Transverse colon (tissue), 4 donors: ENCODE results near the gene FCRL5. TPM values are rescaled to one million over a fixed set of nuclear protein-coding genes. Genes with fewer than 3 reads are reported as not detected.
"Not testable (repeated sequence)": the region's sequence is repeated elsewhere in the genome, so short reads cannot be mapped to it uniquely, and the experiment has no call there.

Source experiments
- DNase-seq: peaks from one replicate; pipeline ENCODE4 v3.0.0-alpha.2; 2019
- H3K27ac ChIP-seq, 4 donors: fragments of 200-600 bp; sonication (generic); 2 replicates each; pipeline ENCODE4 v1.5.1; 2016 to 2018; ENCODE audit warnings: inconsistent platforms in 4 of 4
- H3K27me3 ChIP-seq: fragments of 200-600 bp; sonication (generic); 2 replicates; pipeline ENCODE4 v1.5.1; 2017; ENCODE audit warnings: inconsistent platforms
- H3K36me3 ChIP-seq, 4 donors: fragments of 200-600 bp; sonication (generic); 2 replicates each; pipeline ENCODE4 v1.5.1; 2017 to 2019; ENCODE audit warnings: inconsistent platforms in 4 of 4
- H3K4me1 ChIP-seq, 4 donors: fragments of 200-600 bp; sonication (generic); 2 replicates each; pipeline ENCODE4 v1.5.1; 2017 to 2020; ENCODE audit warnings: inconsistent platforms in 4 of 4
- H3K4me3 ChIP-seq, 4 donors: fragments of 200-600 bp; sonication (generic); 1 replicate in 1 of 4; 2 replicates in 3 of 4; pipeline versions ENCODE4 v1.5.1 to v1.6.1; 2017 to 2019; ENCODE audit warnings: inconsistent platforms in 4 of 4
- H3K9me3 ChIP-seq, 2 donors: fragments of 200-600 bp; sonication (generic); 2 replicates each; pipeline ENCODE4 v1.5.1; 2017 to 2019; ENCODE audit warnings: inconsistent platforms in 2 of 2
- EP300 ChIP-seq: sonication (generic); formaldehyde crosslinking; IDR thresholded peaks from one replicate; pipeline ENCODE4 v1.6.1; 2017; ENCODE audit warnings: antibody characterized with exemption, low read depth
- POLR2A ChIP-seq: fragments of 450-650 bp; IDR thresholded peaks from one replicate; pipeline ENCODE4 v1.6.1; 2016; ENCODE audit warnings: antibody characterized with exemption, mild to moderate bottlenecking, moderate library complexity
- POLR2AphosphoS5 ChIP-seq, 3 donors: sonication (generic); formaldehyde crosslinking; IDR thresholded peaks; one replicate each; pipeline ENCODE4 v1.6.1; 2016; ENCODE audit warnings: antibody characterized with exemption in 3 of 3
- WGBS, 2 donors: methylation state at CpG; one replicate each; pipeline ENCODE4 v1.1.5; 2018; ENCODE audit warnings: low coverage in 1 of 2; 5-methylcytosine and 5-hydroxymethylcytosine counted together
- in situ Hi-C, 4 donors: fragments of 200-750 bp; cut with MboI; loops; one replicate each; pipeline versions ENCODE4 v1.15.0 to v1.15.1; 2017; ENCODE audit warnings: low sequenced_read_pairs in 3 of 4, low pct_ligation_motif_present in 1 of 4, low pct_unique_long_range_greater_than_20kb in 1 of 4
- intact Hi-C: fragments of 100-400 bp; cut with DNase I; formaldehyde crosslinking; loops from one replicate; pipeline ENCODE4 v1.15.1; 2023; ENCODE audit warnings: low total_unique reads
- total RNA-seq, 4 donors: library from RNA; depleted of rRNA; stranded (reverse); fragments of >200 nt; gene quantifications; one replicate each; pipeline ENCODE4 v1.1.0, GENCODE V29; 2016
- TF ChIP-seq, protein P1 (sequence below), 5 experiments: fragments of 200-600 bp in 3 of 5; fragments of 450-650 bp in 2 of 5; sonication (generic) in 3 of 5; IDR thresholded peaks; 1 replicate in 2 of 5; 2 replicates in 3 of 5; pipeline ENCODE4 v1.5.1; 2016 to 2017; ENCODE audit warnings: antibody characterized with exemption in 5 of 5, inconsistent platforms in 3 of 5, mild to moderate bottlenecking in 2 of 5, moderate library complexity in 1 of 5

FCRL5 gene
- total RNA-seq, 4 donors from 2014 or later: 0.20 to 28.7 (median 1.2) TPM

DNA sequence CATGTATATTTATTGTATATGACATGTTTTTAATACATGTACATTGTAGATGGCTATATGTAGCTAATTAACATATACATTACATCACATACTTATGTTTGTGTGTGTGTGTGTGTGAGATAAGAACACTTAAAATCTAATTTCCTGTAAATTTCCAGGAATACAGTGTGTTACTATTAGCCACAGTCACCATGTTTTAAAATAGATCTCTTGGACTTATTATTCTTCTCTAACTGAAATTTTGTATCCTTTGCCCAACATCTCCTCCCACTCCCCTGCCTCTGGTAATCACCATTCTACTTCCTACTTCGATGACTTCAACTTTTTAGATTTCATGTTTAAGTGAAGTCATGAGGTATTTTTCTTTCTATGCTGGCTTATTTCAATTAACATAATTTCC is 64.8 kb downstream of the FCRL5 start:
- intact Hi-C loops: no loop called here
- in situ Hi-C loops: loop anchor here in 3 of 4 donors (5.0 to 25.0 kb wide), 4 partner anchors 110 to 400 kb away; partner anchors contain the start of gene ETV3L (in 1 of the 3)
- no peaks in the 10 kb centered on the region for H3K27me3 ChIP-seq
- H3K9me3 ChIP-seq: no peaks in the 10 kb centered on the region
- no peaks in the 10 kb centered on the region for H3K36me3 ChIP-seq
- H3K4me3 ChIP-seq: no peak overlapping the region
- DNase-seq: no peak
- TF ChIP-seq, protein P1, sequence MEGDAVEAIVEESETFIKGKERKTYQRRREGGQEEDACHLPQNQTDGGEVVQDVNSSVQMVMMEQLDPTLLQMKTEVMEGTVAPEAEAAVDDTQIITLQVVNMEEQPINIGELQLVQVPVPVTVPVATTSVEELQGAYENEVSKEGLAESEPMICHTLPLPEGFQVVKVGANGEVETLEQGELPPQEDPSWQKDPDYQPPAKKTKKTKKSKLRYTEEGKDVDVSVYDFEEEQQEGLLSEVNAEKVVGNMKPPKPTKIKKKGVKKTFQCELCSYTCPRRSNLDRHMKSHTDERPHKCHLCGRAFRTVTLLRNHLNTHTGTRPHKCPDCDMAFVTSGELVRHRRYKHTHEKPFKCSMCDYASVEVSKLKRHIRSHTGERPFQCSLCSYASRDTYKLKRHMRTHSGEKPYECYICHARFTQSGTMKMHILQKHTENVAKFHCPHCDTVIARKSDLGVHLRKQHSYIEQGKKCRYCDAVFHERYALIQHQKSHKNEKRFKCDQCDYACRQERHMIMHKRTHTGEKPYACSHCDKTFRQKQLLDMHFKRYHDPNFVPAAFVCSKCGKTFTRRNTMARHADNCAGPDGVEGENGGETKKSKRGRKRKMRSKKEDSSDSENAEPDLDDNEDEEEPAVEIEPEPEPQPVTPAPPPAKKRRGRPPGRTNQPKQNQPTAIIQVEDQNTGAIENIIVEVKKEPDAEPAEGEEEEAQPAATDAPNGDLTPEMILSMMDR (IDR thresholded peaks at IDR 0.05): no peak
- TF ChIP-seq EP300 (no peak), POLR2AphosphoS5 (IDR thresholded peaks at IDR 0.05) (no peak), POLR2A (no peak)
- H3K27ac ChIP-seq: no peak overlapping the region
- peaks cover 0 to 4% (median 0%) of the 10 kb centered on the region in 4 donors for H3K4me1 ChIP-seq
- 60 to 77% methylated on average over 1 of the region's 1 CpG for WGBS, 2 donors

DNA sequence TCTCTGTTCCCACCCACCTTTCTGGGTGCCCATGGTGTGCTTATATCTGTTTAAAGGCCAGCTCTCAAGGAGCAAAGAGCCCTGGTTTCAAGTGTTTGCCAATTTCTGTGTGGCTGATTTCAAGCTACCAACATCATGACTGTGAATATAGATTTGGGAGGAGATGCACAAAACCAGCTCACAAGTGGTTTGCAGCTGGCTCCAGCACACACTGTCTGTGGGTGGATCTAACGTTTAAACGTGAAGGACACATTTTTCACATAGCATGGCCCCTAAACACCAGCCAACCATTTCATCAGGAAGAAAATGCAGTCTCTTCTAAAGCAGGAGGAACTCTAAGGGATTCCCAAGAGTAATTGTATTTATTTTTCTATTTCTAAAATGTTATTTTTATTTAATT is 65.2 kb downstream of the FCRL5 start:
- intact Hi-C loops: no loop called here
- in situ Hi-C loops: loop anchor here in 3 of 4 donors (5.0 to 25.0 kb wide), 4 partner anchors 110 to 400 kb away; partner anchors contain the start of gene ETV3L (in 1 of the 3)
- no peak for DNase-seq
- Histone ChIP-seq H3K27ac (no peak overlapping the region), H3K27me3 (no peaks in the 10 kb centered on the region), H3K9me3 (no peaks in the 10 kb centered on the region), H3K4me1 (peaks cover 0 to 4% (median 0%) of the 10 kb centered on the region in 4 donors), H3K4me3 (no peak overlapping the region), H3K36me3 (no peaks in the 10 kb centered on the region)
- WGBS, 2 donors: 36% methylated on average over 2 of the region's 2 CpGs; no CpG with 5 or more reads in 1 of the 2 donors
- TF ChIP-seq, protein P1 (IDR thresholded peaks at IDR 0.05): no peak
- TF ChIP-seq POLR2AphosphoS5 (IDR thresholded peaks at IDR 0.05) (no peak), POLR2A (no peak)

DNA sequence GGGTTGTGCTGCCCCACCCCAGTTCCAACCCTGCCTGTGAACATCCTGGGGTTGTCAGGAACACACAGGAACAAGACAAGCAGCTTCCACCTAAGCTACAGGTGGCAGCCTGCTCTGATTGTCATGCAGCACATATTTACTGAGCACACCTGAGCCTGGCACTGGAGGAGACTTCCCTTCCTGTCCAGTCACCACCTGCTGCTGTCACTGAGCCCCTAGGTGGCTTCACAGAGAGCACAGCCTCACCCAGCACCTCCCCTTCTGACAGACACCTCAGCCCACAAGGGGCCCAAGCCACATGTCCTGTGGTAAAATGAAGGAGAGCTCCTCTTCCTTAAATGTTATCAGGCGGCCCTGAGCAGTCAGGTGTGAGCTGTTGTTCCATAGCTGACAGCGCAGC is 65.9 kb downstream of the FCRL5 start:
- H3K27me3 ChIP-seq, H3K27ac ChIP-seq, H3K4me3 ChIP-seq, H3K4me1 ChIP-seq, intact Hi-C loops, H3K9me3 ChIP-seq, DNase-seq, H3K36me3 ChIP-seq: not testable (repeated sequence)
- in situ Hi-C loops: loop anchor here in 3 of 4 donors (5.0 to 25.0 kb wide), 4 partner anchors 109 to 399 kb away; partner anchors contain the start of gene ETV3L (in 1 of the 3)
- WGBS, 2 donors: 84% methylated on average over 2 of the region's 2 CpGs; no CpG with 5 or more reads in 1 of the 2 donors

DNA sequence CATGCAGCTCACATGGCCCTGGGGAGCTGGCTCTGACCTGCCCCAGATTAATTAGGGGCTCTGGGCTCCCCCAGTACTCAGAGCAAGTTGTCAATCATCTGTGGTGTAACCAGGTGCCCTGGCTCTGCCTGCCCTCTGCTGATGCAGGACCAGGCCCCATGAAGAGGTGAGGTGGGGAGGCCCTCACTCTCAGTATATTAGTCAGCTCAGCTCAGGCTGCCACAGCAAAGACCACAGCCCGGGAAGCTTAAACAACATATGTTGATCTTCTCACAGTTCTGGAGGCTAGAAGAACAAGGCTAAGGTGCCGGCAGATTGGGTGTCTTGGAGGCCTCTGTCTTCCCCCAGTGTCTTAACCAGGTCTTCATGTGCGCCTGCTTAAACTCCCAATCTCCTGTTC is 66.5 kb downstream of the FCRL5 start:
- in situ Hi-C loops: loop anchor here in 3 of 4 donors (5.0 to 25.0 kb wide), 4 partner anchors 108 to 398 kb away; partner anchors contain the start of gene ETV3L (in 1 of the 3)

More for the DNA sequence above, 66.5 kb downstream of the FCRL5 start:
- WGBS, 2 donors: 96% methylated on average over 3 of the region's 3 CpGs; no CpG with 5 or more reads in 1 of the 2 donors
- H3K27me3 ChIP-seq: no peaks in the 10 kb centered on the region
- no peak overlapping the region for H3K27ac ChIP-seq
- intact Hi-C loops: no loop called here
- H3K4me1 ChIP-seq: peaks cover 0 to 4% (median 0%) of the 10 kb centered on the region in 4 donors
- no peak for TF ChIP-seq POLR2AphosphoS5 (IDR thresholded peaks at IDR 0.05)
- TF ChIP-seq POLR2A: no peak
- no peak for TF ChIP-seq EP300
- TF ChIP-seq, protein P1 (IDR thresholded peaks at IDR 0.05): no peak
- no peak for DNase-seq
- H3K9me3 ChIP-seq: no peaks in the 10 kb centered on the region
- no peak overlapping the region for H3K4me3 ChIP-seq
- H3K36me3 ChIP-seq: no peaks in the 10 kb centered on the region
